ENCODE measurements around the gene GOT1.

Gene GOT1

DNA sequence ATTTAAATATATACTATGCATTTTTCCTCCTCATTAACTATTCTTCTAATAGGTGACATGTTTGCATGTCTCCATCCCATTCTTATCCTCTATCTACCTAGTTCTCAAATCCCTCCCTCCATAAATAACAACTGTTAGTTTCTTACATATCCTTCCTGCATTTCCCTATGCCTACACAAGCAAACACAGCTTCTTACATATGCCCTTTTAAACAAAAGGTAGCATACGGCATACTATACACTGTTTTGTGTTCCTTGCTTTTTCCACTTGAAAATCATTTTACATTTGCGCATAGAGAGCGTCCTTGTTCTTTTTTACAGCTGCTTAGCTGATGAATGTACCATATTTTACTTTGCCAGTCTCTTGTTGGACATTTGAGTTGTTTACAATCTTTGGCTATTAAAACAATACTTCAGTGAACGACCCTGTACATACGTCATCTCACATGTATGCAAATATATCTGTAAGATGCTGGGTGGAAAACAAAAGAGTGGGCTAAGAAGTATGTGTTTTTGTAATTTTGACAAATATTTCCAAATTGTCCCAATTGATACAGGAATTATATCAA lies 7.8 kb downstream of the GOT1 start:
- no peaks in the 10 kb centered on the region for H3K27me3 ChIP-seq (ENCODE audit: control insufficient read depth, insufficient read depth, low read length)
- H3K27ac ChIP-seq (ENCODE audit: low read depth, low read length), result no peak overlapping the region
- H3K9me3 ChIP-seq (ENCODE audit: control insufficient read depth, insufficient read depth, low read depth, low read length), result no peaks in the 10 kb centered on the region
- H3K9ac ChIP-seq (ENCODE audit: low read length), result no peak overlapping the region
- H3K36me3 ChIP-seq (ENCODE audit: control insufficient read depth, insufficient read depth, low read length), result peaks cover 41% of the 10 kb centered on the region
- no peak overlapping the region for H3K4me3 ChIP-seq (ENCODE audit: low read depth, low read length)
- no peaks in the 10 kb centered on the region for H3K4me1 ChIP-seq (ENCODE audit: control insufficient read depth, insufficient read depth, low read length)

DNA sequence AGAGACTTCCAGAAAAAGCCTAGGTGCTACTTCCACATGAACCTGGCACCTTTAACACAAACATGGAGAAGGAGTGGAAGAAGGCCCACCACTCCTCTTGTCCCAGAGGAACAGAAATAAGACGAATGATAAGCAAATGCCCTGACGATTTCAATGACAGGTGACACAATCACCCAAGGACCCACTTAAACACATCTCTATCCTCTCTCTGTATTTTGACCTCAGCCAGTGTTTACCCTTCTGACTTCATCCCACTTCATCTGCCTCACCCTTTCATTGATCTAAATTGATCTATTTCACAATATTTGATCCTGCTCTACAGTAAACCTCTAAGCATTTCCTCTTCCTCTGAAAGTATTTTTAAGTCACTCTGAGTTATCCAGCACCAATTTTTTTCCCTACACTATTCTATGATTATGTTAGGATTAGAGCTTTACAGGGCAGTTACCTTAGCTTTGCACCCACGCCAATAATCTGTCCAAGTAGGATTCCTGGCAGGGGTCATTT lies 9.1 kb downstream of the GOT1 start:
- peaks cover 41% of the 10 kb centered on the region for H3K36me3 ChIP-seq (ENCODE audit: control insufficient read depth, insufficient read depth, low read length)
- H3K9ac ChIP-seq (ENCODE audit: low read length), result no peak overlapping the region

DNA sequence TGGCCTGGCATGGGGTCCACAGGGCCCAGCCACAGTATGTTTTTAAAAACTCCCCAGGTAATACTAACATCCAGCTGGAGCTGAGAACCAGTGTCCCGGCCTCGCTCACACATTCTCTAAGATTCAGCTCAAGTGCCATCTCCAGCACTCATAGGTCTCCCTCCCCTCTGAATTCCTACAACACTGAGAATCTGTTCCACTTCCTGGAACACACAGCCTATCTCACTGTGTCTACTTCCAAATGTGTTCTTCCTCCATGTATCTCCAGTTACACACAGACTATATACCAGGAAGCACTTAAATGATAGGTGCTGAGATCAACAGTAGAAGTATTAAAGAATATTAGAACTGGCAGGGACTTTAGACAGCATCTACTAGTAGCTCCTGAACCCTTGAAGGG lies 10.7 kb downstream of the GOT1 start:
- Histone ChIP-seq H3K4me3 (ENCODE audit: low read depth, low read length) (no peak overlapping the region), H3K9me3 (ENCODE audit: control insufficient read depth, insufficient read depth, low read depth, low read length) (no peaks in the 10 kb centered on the region), H3K27ac (ENCODE audit: low read depth, low read length) (no peak overlapping the region), H3K27me3 (ENCODE audit: control insufficient read depth, insufficient read depth, low read length) (no peaks in the 10 kb centered on the region), H3K9ac (ENCODE audit: low read length) (no peak overlapping the region), H3K4me1 (ENCODE audit: control insufficient read depth, insufficient read depth, low read length) (no peaks in the 10 kb centered on the region), H3K36me3 (ENCODE audit: control insufficient read depth, insufficient read depth, low read length) (peaks cover 29% of the 10 kb centered on the region)

More for the DNA sequence above, 9.1 kb downstream of the GOT1 start:
- Histone ChIP-seq H3K4me3 (ENCODE audit: low read depth, low read length) (no peak overlapping the region), H3K27ac (ENCODE audit: low read depth, low read length) (no peak overlapping the region), H3K27me3 (ENCODE audit: control insufficient read depth, insufficient read depth, low read length) (no peaks in the 10 kb centered on the region), H3K9me3 (ENCODE audit: control insufficient read depth, insufficient read depth, low read depth, low read length) (no peaks in the 10 kb centered on the region), H3K4me1 (ENCODE audit: control insufficient read depth, insufficient read depth, low read length) (no peaks in the 10 kb centered on the region)

DNA sequence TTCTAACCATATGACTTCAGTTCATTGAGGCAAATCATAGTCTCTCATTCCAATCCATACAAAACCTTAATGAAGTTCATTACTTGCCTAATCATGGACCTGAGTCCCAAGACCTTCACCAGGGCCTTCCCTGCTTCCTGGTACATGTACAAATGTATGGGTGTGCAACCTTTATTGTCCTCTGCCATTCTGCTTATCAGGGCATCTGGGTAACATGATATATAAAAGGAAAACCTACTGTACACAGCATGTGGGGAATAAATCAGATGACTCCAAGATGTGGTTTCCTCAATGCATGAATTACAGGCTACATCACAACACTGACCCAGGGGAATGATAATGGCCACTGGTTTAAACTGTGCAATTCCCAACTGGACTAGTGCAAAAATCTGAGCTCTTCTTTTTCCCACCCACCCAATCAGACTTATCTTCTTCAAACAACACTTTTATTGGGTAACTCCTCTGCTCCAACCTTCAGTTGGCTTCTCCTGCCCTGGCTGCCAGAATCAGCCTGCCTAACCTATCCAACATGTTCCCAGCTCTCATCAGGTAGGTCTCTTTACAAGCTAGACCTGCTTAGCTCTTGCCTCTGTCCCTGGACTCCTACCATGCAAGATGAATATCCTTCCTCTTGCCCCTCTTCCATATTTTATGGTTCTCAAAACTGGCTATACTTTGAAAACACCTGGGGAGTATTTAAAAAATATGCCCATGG lies 11.4 kb downstream of the GOT1 start:
- no peaks in the 10 kb centered on the region for H3K9me3 ChIP-seq (ENCODE audit: control insufficient read depth, insufficient read depth, low read depth, low read length)
- H3K27ac ChIP-seq (ENCODE audit: low read depth, low read length), result no peak overlapping the region
- H3K27me3 ChIP-seq (ENCODE audit: control insufficient read depth, insufficient read depth, low read length), result no peaks in the 10 kb centered on the region
- no peaks in the 10 kb centered on the region for H3K4me1 ChIP-seq (ENCODE audit: control insufficient read depth, insufficient read depth, low read length)
- H3K36me3 ChIP-seq (ENCODE audit: control insufficient read depth, insufficient read depth, low read length), result peaks cover 25% of the 10 kb centered on the region
- H3K9ac ChIP-seq (ENCODE audit: low read length), result no peak overlapping the region
- no peak overlapping the region for H3K4me3 ChIP-seq (ENCODE audit: low read depth, low read length)

DNA sequence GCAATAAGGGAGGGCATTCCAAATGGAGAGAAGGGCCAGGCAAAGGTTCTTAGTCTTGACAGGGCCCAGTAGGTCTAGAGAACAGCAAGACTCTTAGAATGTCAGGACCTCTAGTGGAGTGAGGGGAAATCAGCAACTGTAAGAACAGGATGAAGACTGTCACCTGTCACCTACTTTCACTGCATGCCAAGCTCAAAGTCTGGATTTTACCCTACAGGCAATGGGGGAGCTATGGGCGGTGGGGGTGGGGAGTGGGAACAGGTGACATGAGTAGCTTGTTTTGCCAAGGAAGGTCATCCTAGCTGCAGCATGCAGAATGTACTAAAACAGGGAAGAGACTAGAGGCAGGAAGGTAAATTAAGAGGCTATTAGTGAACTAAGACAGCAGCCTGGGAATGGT lies 18.3 kb downstream of the GOT1 start:
- no peaks in the 10 kb centered on the region for H3K27me3 ChIP-seq (ENCODE audit: control insufficient read depth, insufficient read depth, low read length)
- H3K36me3 ChIP-seq (ENCODE audit: control insufficient read depth, insufficient read depth, low read length), result peaks cover 15% of the 10 kb centered on the region
- H3K9me3 ChIP-seq (ENCODE audit: control insufficient read depth, insufficient read depth, low read depth, low read length), result no peaks in the 10 kb centered on the region
- H3K4me3 ChIP-seq (ENCODE audit: low read depth, low read length), result no peak overlapping the region
- H3K9ac ChIP-seq (ENCODE audit: low read length), result no peak overlapping the region
- H3K27ac ChIP-seq (ENCODE audit: low read depth, low read length), result no peak overlapping the region
- no peaks in the 10 kb centered on the region for H3K4me1 ChIP-seq (ENCODE audit: control insufficient read depth, insufficient read depth, low read length)

DNA sequence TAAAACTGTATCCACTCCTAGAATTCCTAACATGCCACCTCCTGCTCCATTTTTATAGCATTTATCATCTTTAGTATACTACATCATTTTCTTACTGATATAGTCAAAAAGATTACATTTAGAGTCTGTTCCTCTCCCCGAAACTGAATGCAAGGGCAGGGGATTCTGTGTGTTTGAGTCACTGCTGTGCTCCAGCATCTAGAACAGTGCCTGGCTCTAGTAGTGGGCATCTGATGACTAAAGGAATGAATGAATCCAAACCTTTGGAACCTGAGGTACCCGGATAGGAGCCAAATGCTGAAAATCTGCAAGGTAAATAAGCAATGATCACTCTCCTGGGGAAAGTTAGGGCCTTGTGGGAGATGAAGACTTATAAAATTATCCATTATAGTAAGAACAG lies 18.9 kb downstream of the GOT1 start:
- Histone ChIP-seq H3K36me3 (ENCODE audit: control insufficient read depth, insufficient read depth, low read length) (peaks cover 21% of the 10 kb centered on the region), H3K9ac (ENCODE audit: low read length) (no peak overlapping the region), H3K9me3 (ENCODE audit: control insufficient read depth, insufficient read depth, low read depth, low read length) (no peaks in the 10 kb centered on the region), H3K4me3 (ENCODE audit: low read depth, low read length) (no peak overlapping the region), H3K27me3 (ENCODE audit: control insufficient read depth, insufficient read depth, low read length) (no peaks in the 10 kb centered on the region), H3K27ac (ENCODE audit: low read depth, low read length) (no peak overlapping the region), H3K4me1 (ENCODE audit: control insufficient read depth, insufficient read depth, low read length) (no peaks in the 10 kb centered on the region)

DNA sequence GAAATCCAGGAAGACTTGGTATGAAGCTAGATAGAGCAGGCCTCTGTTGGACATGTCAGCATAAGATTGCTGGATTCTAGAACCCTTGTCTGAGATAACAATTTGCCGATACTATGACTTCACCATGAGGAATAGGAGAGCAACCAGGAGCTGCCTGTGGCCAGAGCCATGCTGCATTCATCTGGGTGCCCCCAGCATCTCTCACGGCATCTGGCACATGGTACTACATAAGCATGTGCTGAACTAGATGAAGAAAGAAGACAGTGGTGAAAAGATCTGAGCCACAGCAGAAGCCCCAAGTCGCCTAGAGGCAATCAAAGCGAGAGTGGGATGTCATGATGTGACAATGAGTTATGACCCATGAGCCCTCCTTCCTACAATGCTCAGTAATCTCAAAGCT lies 19.5 kb downstream of the GOT1 start:
- no peak overlapping the region for H3K27ac ChIP-seq (ENCODE audit: low read depth, low read length)
- H3K9ac ChIP-seq (ENCODE audit: low read length), result no peak overlapping the region
- H3K36me3 ChIP-seq (ENCODE audit: control insufficient read depth, insufficient read depth, low read length), result peaks cover 28% of the 10 kb centered on the region
- no peaks in the 10 kb centered on the region for H3K9me3 ChIP-seq (ENCODE audit: control insufficient read depth, insufficient read depth, low read depth, low read length)
- no peaks in the 10 kb centered on the region for H3K27me3 ChIP-seq (ENCODE audit: control insufficient read depth, insufficient read depth, low read length)
- no peaks in the 10 kb centered on the region for H3K4me1 ChIP-seq (ENCODE audit: control insufficient read depth, insufficient read depth, low read length)
- no peak overlapping the region for H3K4me3 ChIP-seq (ENCODE audit: low read depth, low read length)

DNA sequence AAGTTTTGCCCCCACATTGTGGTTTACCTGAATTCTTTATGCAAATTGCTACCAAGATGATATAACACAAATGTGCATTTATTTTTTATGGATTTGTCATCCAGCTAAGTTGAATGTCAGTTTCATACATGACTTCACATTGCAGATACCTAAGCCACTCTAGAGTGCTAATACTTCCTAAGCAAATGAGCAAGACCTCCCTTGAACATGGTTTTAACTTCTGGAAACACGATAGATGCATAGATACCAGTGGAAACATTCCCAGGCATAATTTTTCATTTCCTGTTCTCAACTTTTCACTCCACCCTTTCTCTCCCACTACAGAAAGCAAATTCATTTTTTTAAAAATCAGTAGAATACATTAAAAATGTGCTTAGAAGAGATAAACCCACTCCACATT lies 20.3 kb downstream of the GOT1 start:
- Histone ChIP-seq H3K27ac (ENCODE audit: low read depth, low read length) (no peak overlapping the region), H3K4me3 (ENCODE audit: low read depth, low read length) (no peak overlapping the region), H3K36me3 (ENCODE audit: control insufficient read depth, insufficient read depth, low read length) (peaks cover 35% of the 10 kb centered on the region), H3K9me3 (ENCODE audit: control insufficient read depth, insufficient read depth, low read depth, low read length) (no peaks in the 10 kb centered on the region), H3K9ac (ENCODE audit: low read length) (no peak overlapping the region), H3K4me1 (ENCODE audit: control insufficient read depth, insufficient read depth, low read length) (no peaks in the 10 kb centered on the region), H3K27me3 (ENCODE audit: control insufficient read depth, insufficient read depth, low read length) (no peaks in the 10 kb centered on the region)

DNA sequence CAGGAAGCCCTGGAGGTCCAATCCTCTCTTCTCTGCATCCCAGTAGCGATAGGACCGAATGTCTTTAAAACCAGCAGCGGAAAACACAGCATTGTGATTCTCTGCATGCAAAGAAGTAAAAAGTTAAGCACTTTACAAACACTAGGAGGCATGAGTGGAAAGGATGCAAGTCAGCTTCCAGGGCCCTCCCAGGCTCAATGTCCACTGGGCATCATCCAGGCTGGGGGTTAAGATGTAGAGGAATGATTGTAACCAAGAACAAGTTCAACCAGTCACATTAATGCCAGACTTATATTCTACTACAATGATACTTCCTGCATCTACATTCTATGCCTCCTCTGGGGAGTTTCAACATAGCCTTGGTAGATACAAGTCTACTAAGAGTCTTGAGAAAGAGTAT lies 24.3 kb downstream of the GOT1 start:
- H3K9me3 ChIP-seq (ENCODE audit: control insufficient read depth, insufficient read depth, low read depth, low read length), result no peaks in the 10 kb centered on the region
- H3K36me3 ChIP-seq (ENCODE audit: control insufficient read depth, insufficient read depth, low read length), result peaks cover 67% of the 10 kb centered on the region
- no peaks in the 10 kb centered on the region for H3K4me1 ChIP-seq (ENCODE audit: control insufficient read depth, insufficient read depth, low read length)
- no peak overlapping the region for H3K9ac ChIP-seq (ENCODE audit: low read length)
- H3K4me3 ChIP-seq (ENCODE audit: low read depth, low read length), result no peak overlapping the region
- no peak overlapping the region for H3K27ac ChIP-seq (ENCODE audit: low read depth, low read length)
- H3K27me3 ChIP-seq (ENCODE audit: control insufficient read depth, insufficient read depth, low read length), result no peaks in the 10 kb centered on the region

DNA sequence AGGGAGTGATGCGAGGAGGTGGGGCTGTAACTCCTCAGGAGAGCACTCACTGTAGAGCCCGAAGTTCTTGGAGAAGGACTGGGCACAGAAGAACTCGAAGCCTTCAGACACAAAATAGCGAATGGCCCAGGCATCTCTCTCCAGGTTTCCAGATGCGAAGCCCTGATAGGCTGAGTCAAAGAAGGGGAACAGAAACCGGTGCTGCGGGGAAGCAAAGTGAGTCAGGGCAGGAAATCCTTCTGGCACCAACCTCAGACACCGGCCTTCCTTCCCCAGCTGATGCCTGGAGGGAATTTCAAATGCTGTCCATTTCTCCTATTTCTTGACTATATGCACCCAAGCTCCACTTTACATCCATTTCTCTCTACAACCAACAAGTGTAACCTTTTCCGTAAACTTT lies 26.8 kb downstream of the GOT1 start:
- peaks cover 80% of the 10 kb centered on the region for H3K36me3 ChIP-seq (ENCODE audit: control insufficient read depth, insufficient read depth, low read length)
- no peaks in the 10 kb centered on the region for H3K4me1 ChIP-seq (ENCODE audit: control insufficient read depth, insufficient read depth, low read length)
- no peak overlapping the region for H3K9ac ChIP-seq (ENCODE audit: low read length)
- H3K4me3 ChIP-seq (ENCODE audit: low read depth, low read length), result no peak overlapping the region
- no peaks in the 10 kb centered on the region for H3K9me3 ChIP-seq (ENCODE audit: control insufficient read depth, insufficient read depth, low read depth, low read length)
- H3K27me3 ChIP-seq (ENCODE audit: control insufficient read depth, insufficient read depth, low read length), result no peaks in the 10 kb centered on the region
- no peak overlapping the region for H3K27ac ChIP-seq (ENCODE audit: low read depth, low read length)

DNA sequence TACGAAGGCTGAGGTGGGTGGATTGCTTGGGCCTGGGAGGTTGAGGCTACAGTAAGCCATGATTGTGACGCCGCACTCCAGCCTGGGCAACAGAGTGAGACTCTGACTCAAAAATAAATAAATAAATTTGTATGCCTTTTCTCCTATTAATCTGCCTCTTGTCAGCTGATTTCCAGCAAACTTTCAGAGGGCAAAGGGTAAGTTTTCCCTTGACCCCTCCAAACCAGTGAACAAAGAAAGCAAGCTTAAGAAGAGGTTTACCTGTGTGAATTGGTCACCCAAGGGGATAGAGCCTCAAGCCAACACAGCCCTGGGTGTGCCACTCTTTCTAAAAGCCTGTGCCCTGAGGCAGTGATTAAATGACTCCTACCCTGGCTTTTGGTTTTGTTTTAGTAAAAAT lies 30.8 kb downstream of the GOT1 start:
- no peak overlapping the region for H3K9ac ChIP-seq (ENCODE audit: low read length)
- no peak overlapping the region for H3K27ac ChIP-seq (ENCODE audit: low read depth, low read length)
- H3K4me3 ChIP-seq (ENCODE audit: low read depth, low read length), result no peak overlapping the region
- H3K4me1 ChIP-seq (ENCODE audit: control insufficient read depth, insufficient read depth, low read length), result peaks cover 19% of the 10 kb centered on the region
- H3K36me3 ChIP-seq (ENCODE audit: control insufficient read depth, insufficient read depth, low read length), result peaks cover 75% of the 10 kb centered on the region
- H3K27me3 ChIP-seq (ENCODE audit: control insufficient read depth, insufficient read depth, low read length), result no peaks in the 10 kb centered on the region
- no peaks in the 10 kb centered on the region for H3K9me3 ChIP-seq (ENCODE audit: control insufficient read depth, insufficient read depth, low read depth, low read length)

Measured in HUES6 (cell line).